GM19395 (cell line): ENCODE data around the gene PNMA5.
"Not testable (repeated sequence)": the region's sequence is repeated elsewhere in the genome, so short reads cannot be mapped to it uniquely, and the experiment has no call there.

Source experiments
- ATAC-seq: cut with Tn5 transposase; IDR thresholded peaks from one replicate; pipeline ENCODE4 v1.9.1; 2021; ENCODE audit warnings: mild to moderate bottlenecking, moderate library complexity; ENCODE audit not compliant: unreplicated experiment

PNMA5 gene

GRCh38 chrX:152993933-152994332, at the start of gene PNMA5:
Gene PNMA5 (minus strand): TSS chrX:152994116. CDS start chrX:152991598, 2,518 bp downstream.
- no peak for ATAC-seq

GRCh38 chrX:153032397-153033118, 38.6 kb upstream of the PNMA5 start:
- peak; percentile 77 for ATAC-seq

DNA sequence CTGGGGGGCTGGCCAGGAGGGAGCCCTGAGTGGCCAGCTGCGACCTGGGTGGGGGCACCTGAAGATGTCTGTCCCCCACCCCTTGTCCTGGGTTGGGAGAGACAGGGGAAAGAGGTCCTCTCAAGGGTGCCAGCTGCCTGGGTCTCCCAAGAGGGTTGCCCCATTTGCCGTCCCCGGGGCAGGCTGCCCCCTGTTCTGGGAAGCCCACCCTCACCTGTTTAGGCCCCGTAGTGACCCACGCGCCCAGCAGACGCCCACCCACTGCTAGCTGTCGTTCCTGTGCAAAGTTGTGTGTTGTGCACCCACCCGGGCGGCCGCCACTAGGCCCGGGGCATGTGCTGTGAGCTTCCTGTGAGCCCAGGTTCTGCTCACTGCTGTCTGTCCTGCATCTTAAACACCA, 36.9 kb upstream of the PNMA5 start:
- ATAC-seq, result no peak

GRCh38 chrX:153029875-153030274, 36.0 kb upstream of the PNMA5 start:
- no peak for ATAC-seq

GRCh38 chrX:153029162-153029561, 35.2 kb upstream of the PNMA5 start:
- no peak for ATAC-seq

DNA sequence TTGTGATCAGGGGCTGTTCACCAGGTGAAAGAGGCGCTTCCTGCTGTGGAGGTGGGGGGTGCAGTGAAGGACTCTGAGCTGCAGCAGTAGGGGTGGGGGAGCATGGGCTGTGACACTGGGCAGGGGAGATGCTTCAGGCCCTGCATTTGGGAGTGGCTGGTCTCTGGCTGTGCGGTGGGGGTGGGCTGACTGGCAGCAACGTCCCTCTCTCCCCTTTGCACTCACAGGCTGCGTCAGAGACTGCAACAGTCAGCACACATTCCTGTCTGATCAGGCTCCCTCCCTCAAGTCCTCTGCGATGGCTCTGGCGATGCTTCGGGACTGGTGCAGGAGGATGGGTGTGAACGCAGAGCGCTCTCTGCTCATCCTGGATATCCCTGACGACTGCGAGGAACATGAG, 34.6 kb upstream of the PNMA5 start:
- not testable (repeated sequence) for ATAC-seq

DNA sequence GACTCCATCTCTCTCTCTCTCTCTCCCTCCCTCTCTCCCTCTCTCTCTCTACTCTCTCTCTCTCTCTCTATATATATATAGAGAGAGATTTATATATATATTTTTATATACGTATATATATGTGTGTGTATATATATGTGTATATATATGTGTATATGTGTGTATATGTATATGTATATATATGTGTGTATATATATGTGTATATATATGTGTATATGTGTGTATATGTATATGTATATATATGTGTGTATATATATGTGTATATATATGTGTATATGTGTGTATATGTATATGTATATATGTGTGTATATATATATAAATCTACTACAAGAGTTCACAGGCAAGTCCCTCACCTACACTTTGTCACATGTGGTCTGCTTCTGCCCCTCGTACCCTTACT, 32.6 kb upstream of the PNMA5 start:
- not testable (repeated sequence) for ATAC-seq

GRCh38 chrX:153019166-153019565, 25.2 kb upstream of the PNMA5 start:
- ATAC-seq, result no peak

DNA sequence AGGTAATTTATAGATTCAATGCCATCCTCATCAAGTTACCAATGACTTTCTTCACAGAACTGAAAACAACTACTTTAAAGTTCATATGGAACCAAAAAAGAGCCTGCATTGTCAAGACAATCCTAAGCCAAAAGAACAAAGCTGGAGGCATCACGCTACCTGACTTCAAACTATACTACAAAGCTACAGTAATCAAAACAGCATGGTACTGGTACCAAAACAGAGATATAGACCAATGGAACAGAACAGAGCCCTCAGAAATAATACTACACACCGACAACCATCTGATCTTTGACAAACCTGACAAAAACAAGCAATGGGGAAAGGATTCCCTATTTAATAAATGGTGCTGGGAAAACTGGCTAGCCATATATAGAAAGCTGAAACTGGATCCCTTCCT, 23.3 kb upstream of the PNMA5 start:
- ATAC-seq, result not testable (repeated sequence)

DNA sequence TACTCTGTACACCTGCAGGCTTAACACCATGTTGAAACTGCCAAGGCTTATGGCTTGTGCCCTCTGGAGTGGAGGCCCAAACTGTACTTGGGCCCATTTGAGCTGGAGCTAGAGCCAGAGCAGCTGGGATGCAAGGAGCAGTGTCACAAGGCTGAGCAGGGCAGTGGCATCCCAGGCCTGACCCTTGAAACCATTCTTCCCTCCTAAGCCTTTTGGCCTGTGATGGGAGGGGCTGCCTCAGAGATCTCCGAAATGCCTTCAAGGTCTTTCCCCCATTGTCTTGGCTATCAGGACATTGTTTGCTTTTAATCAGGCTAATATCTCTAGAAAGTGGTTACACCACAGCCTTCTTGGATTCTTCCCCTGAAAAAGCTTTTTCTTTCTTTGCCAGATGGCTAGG, 10.9 kb upstream of the PNMA5 start:
- no peak for ATAC-seq

- no peak for ATAC-seq
Measured at GRCh38 chrX:153003981-153004380, 10.1 kb upstream of the PNMA5 start.

DNA sequence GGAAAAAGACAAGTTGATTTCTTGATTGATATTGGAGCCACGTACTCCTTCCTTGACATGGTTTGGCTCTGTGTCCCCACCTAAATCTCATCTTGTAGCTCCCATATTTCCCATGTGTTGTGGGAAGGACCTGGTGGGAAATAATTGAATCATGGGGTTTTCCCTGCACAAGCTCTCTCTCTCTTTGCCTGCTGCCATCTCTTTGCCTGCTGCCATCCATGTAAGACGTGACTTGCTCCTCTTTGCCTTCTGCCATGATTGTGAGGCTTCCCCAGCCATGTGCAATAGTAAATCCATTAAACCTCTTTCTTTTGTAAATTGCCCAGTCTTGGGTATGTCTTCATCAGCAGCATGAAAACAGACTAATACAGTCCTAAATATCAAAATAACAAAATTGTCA, 8.3 kb upstream of the PNMA5 start:
- not testable (repeated sequence) for ATAC-seq

- no peak for ATAC-seq
Measured at GRCh38 chrX:152997337-152997736, 3.4 kb upstream of the PNMA5 start.

GRCh38 chrX:152992115-152992514, 1.8 kb downstream of the PNMA5 start:
- no peak for ATAC-seq

DNA sequence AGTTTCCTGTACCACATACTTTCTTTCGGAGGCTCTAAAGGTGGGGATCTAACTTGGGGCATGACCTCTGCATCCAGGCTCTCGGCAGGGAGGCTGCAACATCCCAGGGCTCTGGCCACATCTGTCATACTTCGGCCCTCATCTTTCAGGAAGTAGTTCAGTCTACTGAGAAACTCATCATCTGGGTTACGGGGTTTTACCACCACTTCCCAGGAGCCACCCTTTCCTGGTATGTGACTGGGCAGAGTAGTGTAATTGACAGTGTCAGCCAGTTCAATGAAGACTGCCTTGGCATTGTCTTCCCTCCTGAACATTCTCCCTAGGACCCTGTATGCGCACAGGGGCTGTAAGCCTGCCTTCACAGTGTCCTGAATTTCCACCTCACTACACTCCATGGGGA, 2.8 kb downstream of the PNMA5 start:
- no peak for ATAC-seq

GRCh38 chrX:152989292-152989658, 4.6 kb downstream of the PNMA5 start:
- ATAC-seq, result no peak

DNA sequence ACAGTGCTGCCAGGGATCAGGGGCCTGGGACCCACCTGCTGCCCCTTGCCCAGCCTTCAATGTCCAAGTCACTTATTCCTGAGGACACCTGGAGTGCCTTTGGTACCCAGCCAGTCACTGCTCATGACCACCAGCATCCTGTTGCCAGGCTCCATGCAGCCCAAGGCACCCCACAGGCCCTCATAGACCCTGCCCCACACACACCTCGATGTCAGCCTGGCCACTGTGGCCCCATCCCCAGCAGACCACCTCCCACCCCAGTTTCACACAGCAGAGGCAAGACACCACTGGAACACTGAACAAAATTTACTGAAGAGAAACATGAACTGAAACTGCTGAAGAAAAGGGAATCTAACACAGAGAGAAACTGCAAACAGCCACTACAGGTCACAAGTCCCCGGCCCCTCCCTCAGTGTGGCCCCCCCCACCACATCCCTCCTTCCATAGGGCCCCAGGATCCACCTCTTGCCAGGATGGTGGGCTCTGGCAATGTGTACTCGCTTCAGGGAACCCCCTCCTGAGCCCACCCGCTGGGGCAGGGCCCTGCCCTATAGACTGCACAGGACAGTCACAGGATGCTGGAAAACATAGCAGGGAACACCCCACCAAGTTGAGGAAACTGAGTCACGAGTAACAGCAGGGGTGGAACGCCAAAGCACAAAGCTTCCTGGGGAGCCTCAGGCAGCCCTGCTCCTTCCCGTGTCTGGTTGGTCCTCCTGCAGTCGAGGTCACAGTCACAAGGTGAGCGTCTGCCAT, 5.2 kb downstream of the PNMA5 start:
- ATAC-seq, result peak; percentile 78

GRCh38 chrX:152987801-152988200, 6.1 kb downstream of the PNMA5 start:
- no peak for ATAC-seq

DNA sequence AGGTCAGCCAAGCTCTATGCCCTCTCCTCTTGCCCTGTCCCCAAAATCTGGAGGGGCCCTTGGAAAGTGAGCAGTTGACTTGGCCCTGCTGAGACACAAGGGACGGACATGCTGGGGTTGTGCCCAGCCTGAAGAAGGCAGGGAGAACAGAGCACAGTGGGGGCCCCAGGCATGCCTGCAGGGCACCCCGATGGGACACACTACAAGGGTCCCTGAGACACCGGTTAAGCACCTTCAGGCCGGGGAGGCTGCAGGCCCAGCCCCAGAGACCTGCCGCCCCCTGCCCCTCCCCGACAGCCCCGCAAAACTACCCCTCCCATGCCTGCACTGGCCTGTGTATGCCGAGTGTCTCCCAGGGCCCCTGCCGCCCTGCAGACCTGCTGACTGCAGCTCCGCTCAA, 6.8 kb downstream of the PNMA5 start:
- not testable (repeated sequence) for ATAC-seq

GRCh38 chrX:152985383-152985782, 8.5 kb downstream of the PNMA5 start:
- ATAC-seq, result not testable (repeated sequence)

- no peak for ATAC-seq
Measured at GRCh38 chrX:152968193-152968592, 25.7 kb downstream of the PNMA5 start.

DNA sequence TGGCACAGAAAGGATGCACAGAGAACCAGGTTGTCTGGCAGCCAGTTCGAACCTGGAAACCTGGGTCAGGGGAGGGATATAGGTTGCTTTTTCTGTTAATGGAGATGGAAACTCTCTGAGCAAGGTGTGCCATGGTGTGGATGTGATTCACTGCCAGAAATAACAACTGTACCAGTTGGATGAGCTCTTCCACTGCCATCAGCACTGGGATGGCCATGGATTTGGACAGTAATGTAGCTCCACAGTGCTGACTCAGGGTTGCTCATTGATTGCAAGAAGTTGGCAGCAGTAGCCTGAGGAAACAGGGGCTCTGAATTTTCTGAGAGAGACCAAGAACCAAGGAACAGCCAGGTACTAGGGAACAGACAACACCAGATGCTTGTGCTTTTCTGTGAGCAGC, 33.8 kb downstream of the PNMA5 start:
- ATAC-seq, result no peak
